Fibroblast of villous mesenchyme (primary cell): ENCODE results near the gene ABCC1. TPM values are rescaled to one million over a fixed set of nuclear protein-coding genes. Genes with fewer than 3 reads are reported as not detected.
"Not testable (repeated sequence)": the region's sequence is repeated elsewhere in the genome, so short reads cannot be mapped to it uniquely, and the experiment has no call there.

ENCODE experiments used
- DNase-seq: peaks from one replicate; pipeline ENCODE4 v3.0.0-alpha.2; 2010; ENCODE audit warnings: low read depth
- H3K4me3 ChIP-seq: 2 replicates; pipeline ENCODE4 v1.5.1; 2011; ENCODE audit warnings: low read depth, mild to moderate bottlenecking, low read length
- CTCF ChIP-seq: IDR thresholded peaks from 2 replicates; pipeline ENCODE4 v1.5.1; 2012; ENCODE audit warnings: low read depth, mild to moderate bottlenecking, low read length; ENCODE audit not compliant: insufficient read depth
- total RNA-seq: library from RNA; depleted of rRNA; stranded (reverse); fragments of >200 nt; gene quantifications from 2 replicates; pipeline ENCODE4 v1.2.3, GENCODE V29; 2012

The ABCC1 gene
- total RNA-seq, 1 donor = 34.1 TPM

- peak; percentile 36 for DNase-seq
- TF ChIP-seq CTCF = no peak
- H3K4me3 ChIP-seq = no peak overlapping the region
Measured at GRCh38 chr16:16095646-16096045, 146.2 kb downstream of the ABCC1 start.

DNA sequence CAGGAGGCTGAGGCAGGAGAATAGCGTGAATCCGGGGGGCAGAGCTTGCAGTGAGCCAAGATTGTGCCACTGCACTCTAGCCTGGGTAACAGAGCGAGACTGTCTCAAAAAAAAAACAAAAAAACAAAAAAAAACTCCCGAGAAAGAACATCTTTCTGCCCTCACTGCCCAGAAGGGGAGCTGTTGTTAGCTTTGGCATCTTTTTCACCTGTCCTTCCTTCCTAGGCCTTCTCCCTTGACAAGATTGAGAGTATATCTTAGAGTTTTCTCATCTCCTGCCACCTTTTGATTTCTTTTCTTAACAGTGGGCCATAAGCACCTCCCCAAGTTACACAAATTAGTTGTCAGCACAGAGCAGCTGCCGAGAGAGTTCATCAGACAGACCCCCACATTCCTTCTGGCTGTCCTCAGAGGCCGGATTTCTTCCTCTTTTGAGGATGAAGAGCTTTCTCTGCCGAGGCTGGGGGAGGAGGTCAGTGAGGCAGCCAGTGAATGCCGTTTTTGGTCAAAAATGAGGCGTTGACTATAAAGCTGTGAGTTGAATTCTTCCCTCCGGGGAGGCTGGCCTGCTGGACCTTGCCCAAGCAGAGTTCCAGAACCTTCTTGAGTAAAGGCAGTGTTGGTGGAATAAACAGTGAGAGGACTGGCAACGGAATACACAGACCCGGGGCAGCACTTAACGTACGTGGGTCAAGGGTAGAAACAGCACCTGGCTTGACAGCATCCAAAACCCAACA, 146.9 kb downstream of the ABCC1 start:
- peak; percentile 74 for DNase-seq
- peak; percentile 54 for TF ChIP-seq CTCF

DNA sequence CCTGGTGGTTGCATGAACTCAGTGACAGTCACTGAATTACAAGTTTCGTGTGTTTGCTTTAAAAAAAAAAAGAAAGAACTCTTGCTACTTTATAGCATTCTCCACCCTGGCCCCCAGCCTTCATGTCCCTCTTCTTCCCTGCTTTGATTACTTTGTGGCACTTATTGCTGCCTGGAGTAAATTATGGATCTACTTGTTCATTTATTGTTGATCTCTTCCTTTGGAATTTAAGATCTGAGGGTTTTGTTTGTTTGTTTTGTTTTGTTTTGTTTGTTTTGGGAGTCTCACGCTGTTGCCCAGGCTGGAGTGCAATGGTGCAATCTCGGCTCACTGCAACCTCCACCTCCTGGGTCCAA, 147.4 kb downstream of the ABCC1 start:
- no peak overlapping the region for H3K4me3 ChIP-seq
- TF ChIP-seq CTCF = no peak
- DNase-seq = no peak

More for the DNA sequence above, 146.9 kb downstream of the ABCC1 start:
- no peak overlapping the region for H3K4me3 ChIP-seq

GRCh38 chr16:16099320-16099719, 149.9 kb downstream of the ABCC1 start:
- no peak overlapping the region for H3K4me3 ChIP-seq
- TF ChIP-seq CTCF = no peak
- no peak for DNase-seq

DNA sequence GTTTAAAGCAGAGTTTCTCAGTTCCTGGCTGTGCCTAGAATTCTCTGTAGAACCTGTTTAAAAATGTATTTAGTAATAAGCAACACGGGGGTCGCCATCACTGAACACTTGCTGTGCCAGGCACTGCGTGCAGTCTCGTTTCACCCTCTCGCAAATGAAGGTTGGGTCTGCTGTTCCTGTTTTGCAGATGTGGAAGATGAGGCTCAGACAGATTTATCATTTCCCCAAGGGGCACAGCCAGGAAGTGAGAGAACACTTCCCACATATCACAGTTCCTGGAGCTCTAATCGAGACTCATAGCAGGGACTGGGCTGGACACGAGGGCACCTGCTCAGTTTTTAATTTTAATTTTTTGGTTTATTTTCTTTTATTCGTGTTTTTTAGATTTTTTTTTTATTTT, 151.2 kb downstream of the ABCC1 start:
- no peak for DNase-seq
- TF ChIP-seq CTCF = no peak
- no peak overlapping the region for H3K4me3 ChIP-seq

DNA sequence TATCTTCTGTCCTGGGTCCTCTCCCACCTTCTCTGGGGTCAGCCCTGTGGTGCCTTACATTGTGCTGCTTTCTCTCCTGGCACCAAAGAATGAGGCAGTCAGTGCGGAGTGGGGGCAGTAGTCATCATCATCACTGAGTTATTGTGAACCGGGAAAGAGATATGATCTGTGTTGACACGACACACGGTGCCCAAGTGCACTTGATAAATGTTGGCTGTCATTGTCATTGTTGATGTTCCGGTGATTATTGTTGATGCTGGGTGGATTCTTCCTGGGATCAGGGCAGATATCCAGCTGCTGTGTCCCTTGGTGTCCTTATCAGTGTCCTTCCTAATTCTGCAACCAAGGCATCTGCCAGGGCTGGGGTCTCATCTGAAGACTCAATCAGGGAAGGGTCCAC, 152.2 kb downstream of the ABCC1 start:
- no peak for TF ChIP-seq CTCF
- no peak overlapping the region for H3K4me3 ChIP-seq
- no peak for DNase-seq

DNA sequence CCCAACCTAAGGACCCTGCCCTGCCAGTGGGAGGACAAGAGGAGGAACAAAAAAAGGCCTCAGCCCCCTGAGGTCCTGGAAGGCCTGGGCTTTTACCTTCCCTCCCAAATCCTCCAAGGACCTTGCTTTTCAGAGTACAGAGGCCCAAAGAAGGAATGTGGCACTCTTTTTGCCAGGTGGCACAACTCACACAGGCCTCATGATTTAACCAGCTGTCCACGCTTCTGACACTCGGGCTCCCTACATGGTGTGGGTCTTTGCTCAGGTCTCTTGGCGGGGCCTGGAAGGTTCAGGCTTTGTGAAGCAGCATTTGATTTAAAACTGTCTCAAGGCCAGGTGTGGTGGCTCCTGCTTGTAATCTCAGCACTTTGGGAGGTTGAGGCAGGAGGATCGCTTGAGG, 153.3 kb downstream of the ABCC1 start:
- no peak for DNase-seq
- no peak for TF ChIP-seq CTCF
- no peak overlapping the region for H3K4me3 ChIP-seq

DNA sequence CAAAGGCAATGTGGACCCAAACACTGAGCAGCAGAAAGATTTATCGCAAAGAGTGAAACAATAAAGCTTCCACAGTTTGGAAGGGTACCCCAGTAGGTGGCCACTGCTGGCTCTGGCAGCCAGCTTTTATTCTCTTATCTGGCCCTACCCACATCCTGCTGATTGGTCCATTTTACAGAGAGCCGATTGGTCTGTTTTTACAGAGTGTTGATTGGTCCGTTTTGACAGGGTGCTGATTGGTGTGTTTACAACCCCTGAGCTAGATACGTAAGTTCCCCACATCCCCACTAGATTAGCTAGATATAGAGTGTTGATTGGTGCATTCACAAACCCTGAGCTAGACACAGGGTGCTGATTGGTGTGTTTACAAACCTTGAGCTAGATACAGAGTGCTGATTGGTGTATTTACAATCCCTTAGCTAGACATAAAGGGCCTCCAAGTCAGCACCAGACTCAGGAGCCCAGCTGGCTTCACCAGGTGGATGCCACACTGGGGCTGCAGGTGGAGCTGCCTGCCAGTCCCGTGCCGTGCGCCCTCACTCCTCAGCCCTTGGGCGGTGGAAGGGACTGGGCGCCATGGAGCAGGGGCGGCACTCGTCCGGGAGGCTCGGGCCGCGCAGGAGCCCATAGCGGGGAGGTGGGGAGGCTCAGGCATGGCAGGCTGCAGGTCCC, 154.9 kb downstream of the ABCC1 start:
- H3K4me3 ChIP-seq, DNase-seq: not testable (repeated sequence)

GRCh38 chr16:16104804-16105141, 155.4 kb downstream of the ABCC1 start:
- not testable (repeated sequence) for DNase-seq, H3K4me3 ChIP-seq
